ENCODE results near the gene ZSWIM7.

ZSWIM7 gene

GRCh38 chr17:15955793-15956541 is 43.5 kb downstream of the ZSWIM7 start:
- no peaks in the 10 kb centered on the region for H3K79me2 ChIP-seq (ENCODE audit: insufficient read depth, low read length)
- H3K4me2 ChIP-seq (ENCODE audit: insufficient read depth, low read length) = no peak overlapping the region

DNA sequence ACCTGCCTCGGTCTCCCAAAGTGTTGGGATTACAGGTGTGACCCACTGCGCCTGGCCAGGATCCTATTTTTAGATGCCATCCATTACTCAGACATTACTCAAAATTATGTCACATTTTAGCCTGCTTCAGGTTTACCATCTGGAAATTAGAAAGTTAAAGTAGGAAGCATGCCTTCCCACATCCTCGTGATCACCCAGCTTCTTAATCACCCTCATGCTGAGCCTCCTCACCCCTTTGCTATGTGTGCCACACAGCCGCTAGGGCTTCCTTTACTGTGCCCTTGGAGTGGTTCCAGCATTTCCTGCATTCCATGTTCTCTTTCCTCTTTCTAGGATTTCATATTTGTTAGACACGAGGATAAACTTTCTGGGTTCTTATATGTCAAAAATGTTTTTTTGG is 45.3 kb downstream of the ZSWIM7 start:
- no peak for TF ChIP-seq EZH2 (IDR thresholded peaks at IDR 0.05; ENCODE audit: borderline replicate concordance, low read depth, low read length, severe bottlenecking)
- TF ChIP-seq, protein P1, sequence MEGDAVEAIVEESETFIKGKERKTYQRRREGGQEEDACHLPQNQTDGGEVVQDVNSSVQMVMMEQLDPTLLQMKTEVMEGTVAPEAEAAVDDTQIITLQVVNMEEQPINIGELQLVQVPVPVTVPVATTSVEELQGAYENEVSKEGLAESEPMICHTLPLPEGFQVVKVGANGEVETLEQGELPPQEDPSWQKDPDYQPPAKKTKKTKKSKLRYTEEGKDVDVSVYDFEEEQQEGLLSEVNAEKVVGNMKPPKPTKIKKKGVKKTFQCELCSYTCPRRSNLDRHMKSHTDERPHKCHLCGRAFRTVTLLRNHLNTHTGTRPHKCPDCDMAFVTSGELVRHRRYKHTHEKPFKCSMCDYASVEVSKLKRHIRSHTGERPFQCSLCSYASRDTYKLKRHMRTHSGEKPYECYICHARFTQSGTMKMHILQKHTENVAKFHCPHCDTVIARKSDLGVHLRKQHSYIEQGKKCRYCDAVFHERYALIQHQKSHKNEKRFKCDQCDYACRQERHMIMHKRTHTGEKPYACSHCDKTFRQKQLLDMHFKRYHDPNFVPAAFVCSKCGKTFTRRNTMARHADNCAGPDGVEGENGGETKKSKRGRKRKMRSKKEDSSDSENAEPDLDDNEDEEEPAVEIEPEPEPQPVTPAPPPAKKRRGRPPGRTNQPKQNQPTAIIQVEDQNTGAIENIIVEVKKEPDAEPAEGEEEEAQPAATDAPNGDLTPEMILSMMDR (IDR thresholded peaks at IDR 0.05; ENCODE audit: borderline replicate concordance, extremely low read depth, low read length, poor library complexity, severe bottlenecking) = no peak
- H3K4me2 ChIP-seq (ENCODE audit: insufficient read depth, low read length) = no peak overlapping the region
- no peaks in the 10 kb centered on the region for H3K36me3 ChIP-seq (ENCODE audit: insufficient read depth, low read length)
- H3K27ac ChIP-seq (ENCODE audit: low read length) = no peak overlapping the region
- H3K79me2 ChIP-seq (ENCODE audit: insufficient read depth, low read length) = no peaks in the 10 kb centered on the region
- ATAC-seq (ENCODE audit: insufficient read depth, low read depth) = no peak
- H3K27me3 ChIP-seq (ENCODE audit: insufficient read depth, low read length, poor library complexity) = no peaks in the 10 kb centered on the region
- H3K4me1 ChIP-seq (ENCODE audit: insufficient read depth, low read length) = no peaks in the 10 kb centered on the region
- H2AFZ ChIP-seq (ENCODE audit: low read depth, low read length) = no peak overlapping the region
- no peaks in the 10 kb centered on the region for H4K20me1 ChIP-seq (ENCODE audit: insufficient read depth, low read length)
- H3K9me3 ChIP-seq (ENCODE audit: insufficient read depth, low read length, severe bottlenecking) = no peaks in the 10 kb centered on the region
- no peak overlapping the region for H3K9ac ChIP-seq (ENCODE audit: low read depth, low read length)
- DNase-seq = no peak
- H3K4me3 ChIP-seq (ENCODE audit: low read depth in 1 of 2, low read length in 2 of 2) = no peak overlapping the region

More at GRCh38 chr17:15955793-15956541, 43.5 kb downstream of the ZSWIM7 start:
- no peaks in the 10 kb centered on the region for H3K27me3 ChIP-seq (ENCODE audit: insufficient read depth, low read length, poor library complexity)
- DNase-seq = no peak
- no peaks in the 10 kb centered on the region for H4K20me1 ChIP-seq (ENCODE audit: insufficient read depth, low read length)
- H3K4me1 ChIP-seq (ENCODE audit: insufficient read depth, low read length) = no peaks in the 10 kb centered on the region
- H3K9me3 ChIP-seq (ENCODE audit: insufficient read depth, low read length, severe bottlenecking) = no peaks in the 10 kb centered on the region
- H3K4me3 ChIP-seq (ENCODE audit: low read depth in 1 of 2, low read length in 2 of 2) = no peak overlapping the region
- no peaks in the 10 kb centered on the region for H3K36me3 ChIP-seq (ENCODE audit: insufficient read depth, low read length)
- no peak for TF ChIP-seq EZH2 (IDR thresholded peaks at IDR 0.05; ENCODE audit: borderline replicate concordance, low read depth, low read length, severe bottlenecking)
- TF ChIP-seq, protein P1 (IDR thresholded peaks at IDR 0.05; ENCODE audit: borderline replicate concordance, extremely low read depth, low read length, poor library complexity, severe bottlenecking) = no peak
- no peak for ATAC-seq (ENCODE audit: insufficient read depth, low read depth)
- H3K27ac ChIP-seq (ENCODE audit: low read length) = no peak overlapping the region
- no peak overlapping the region for H3K9ac ChIP-seq (ENCODE audit: low read depth, low read length)
- H2AFZ ChIP-seq (ENCODE audit: low read depth, low read length) = no peak overlapping the region

GRCh38 chr17:15952916-15953790 is 46.4 kb downstream of the ZSWIM7 start:
- Histone ChIP-seq H4K20me1 (ENCODE audit: insufficient read depth, low read length) (no peaks in the 10 kb centered on the region), H3K4me2 (ENCODE audit: insufficient read depth, low read length) (no peak overlapping the region), H3K4me1 (ENCODE audit: insufficient read depth, low read length) (no peaks in the 10 kb centered on the region), H3K79me2 (ENCODE audit: insufficient read depth, low read length) (no peaks in the 10 kb centered on the region), H3K9me3 (ENCODE audit: insufficient read depth, low read length, severe bottlenecking) (no peaks in the 10 kb centered on the region), H3K27me3 (ENCODE audit: insufficient read depth, low read length, poor library complexity) (no peaks in the 10 kb centered on the region), H2AFZ (ENCODE audit: low read depth, low read length) (no peak overlapping the region), H3K4me3 (ENCODE audit: low read depth in 1 of 2, low read length in 2 of 2) (no peak overlapping the region), H3K36me3 (ENCODE audit: insufficient read depth, low read length) (no peaks in the 10 kb centered on the region), H3K9ac (ENCODE audit: low read depth, low read length) (no peak overlapping the region), H3K27ac (ENCODE audit: low read length) (no peak overlapping the region)
- TF ChIP-seq EZH2 (IDR thresholded peaks at IDR 0.05; ENCODE audit: borderline replicate concordance, low read depth, low read length, severe bottlenecking) = no peak
- TF ChIP-seq, protein P1 (IDR thresholded peaks at IDR 0.05; ENCODE audit: borderline replicate concordance, extremely low read depth, low read length, poor library complexity, severe bottlenecking) = no peak
- ATAC-seq (ENCODE audit: insufficient read depth, low read depth) = no peak
- DNase-seq = no peak
